ENCODE results near the gene WDR45B.

- TF ChIP-seq POLR2AphosphoS5 (IDR thresholded peaks at IDR 0.05; ENCODE audit: borderline replicate concordance, low read depth, low read length) = no peak
- no peak for TF ChIP-seq EZH2 (IDR thresholded peaks at IDR 0.05)
- TF ChIP-seq FOXP2 (optimal IDR thresholded peaks at IDR 0.05; ENCODE audit: control extremely low read depth, extremely low read length, insufficient read depth) = no peak
Observed at GRCh38 chr17:82619211-82619610, 29.0 kb downstream of the WDR45B start.
